CD4-positive, alpha-beta T cell (primary cell): ENCODE results near the gene FAM3B. TPM values are rescaled to one million over a fixed set of nuclear protein-coding genes. Genes with fewer than 3 reads are reported as not detected.

Source experiments
- ATAC-seq: fragments of 200-7000 bp; cut with Tn5 transposase; one replicate; pipeline ENCODE4 v1.10.0; 2022; ENCODE audit warnings: mild to moderate bottlenecking; ENCODE audit not compliant: poor library complexity
- CTCF ChIA-PET: fragments of 350-600 bp; sonication (Branson Sonifier 250); formaldehyde crosslinking; loops from one replicate; lab custom pipeline; 2021; ENCODE audit warnings: antibody characterized with exemption, inconsistent platforms; lab: Charles Lee
- POLR2A ChIA-PET: fragments of 350-600 bp; sonication (Branson Sonifier 250); formaldehyde crosslinking; loops from one replicate; lab custom pipeline; 2021; ENCODE audit warnings: antibody characterized with exemption, inconsistent platforms; lab: Charles Lee
- DNase-seq, 14 experiments: peaks; one replicate each; pipeline ENCODE4 v3.0.0-alpha.2; 2013 to 2020; ENCODE audit warnings: mixed read lengths in 2 of 14
- H3K27ac ChIP-seq, 2 donors: one replicate each; pipeline versions ENCODE4 v1.5.1 to v1.7.0; 2013; ENCODE audit warnings: low read length in 2 of 2, low read depth in 1 of 2, mild to moderate bottlenecking in 1 of 2
- H3K27me3 ChIP-seq, 2 experiments: 1 replicate in 1 of 2; 2 replicates in 1 of 2; pipeline versions ENCODE4 v1.6.1 to v1.7.0; 2013; ENCODE audit warnings: low read length in 2 of 2, control low read depth in 1 of 2, mild to moderate bottlenecking in 1 of 2, moderate library complexity in 1 of 2; ENCODE audit not compliant: insufficient read depth in 2 of 2, control insufficient read depth in 1 of 2
- H3K36me3 ChIP-seq: one replicate; pipeline ENCODE4 v1.6.1; 2013; ENCODE audit warnings: low read length, control low read depth; ENCODE audit not compliant: insufficient read depth
- H3K4me1 ChIP-seq: one replicate; pipeline ENCODE4 v1.6.1; 2013; ENCODE audit warnings: low read length, control low read depth; ENCODE audit not compliant: insufficient read depth
- H3K4me3 ChIP-seq: one replicate; pipeline ENCODE4 v1.5.1; 2013; ENCODE audit warnings: mild to moderate bottlenecking, low read length, moderate library complexity
- H3K9me3 ChIP-seq, 2 experiments: 1 replicate in 1 of 2; 2 replicates in 1 of 2; pipeline versions ENCODE4 v1.6.1 to v1.7.0; 2013; ENCODE audit warnings: low read length in 2 of 2, mild to moderate bottlenecking in 2 of 2, control low read depth in 1 of 2, moderate library complexity in 1 of 2; ENCODE audit not compliant: control insufficient read depth in 1 of 2, insufficient read depth in 1 of 2
- H3K27ac Mint-ChIP-seq: one replicate; pipeline ENCODE4 v1.8.0; 2020; ENCODE audit warnings: mixed read lengths
- H3K27me3 Mint-ChIP-seq: one replicate; pipeline ENCODE4 v1.8.0; 2021; ENCODE audit warnings: mixed read lengths
- H3K36me3 Mint-ChIP-seq: one replicate; pipeline ENCODE4 v1.8.0; 2021; ENCODE audit warnings: low read depth, mixed read lengths
- H3K4me1 Mint-ChIP-seq: one replicate; pipeline ENCODE4 v1.8.0; 2021; ENCODE audit warnings: low read depth, mixed read lengths
- H3K4me3 Mint-ChIP-seq: one replicate; pipeline ENCODE4 v1.8.0; 2020; ENCODE audit warnings: mild to moderate bottlenecking, mixed read lengths
- H3K9me3 Mint-ChIP-seq: one replicate; pipeline ENCODE4 v1.8.0; 2020; ENCODE audit warnings: mixed read lengths
- intact Hi-C, 2 experiments: fragments of 100-400 bp; cut with DNase I in 1 of 2; cut with micrococcal nuclease in 1 of 2; formaldehyde crosslinking; loops; one replicate each; pipeline versions ENCODE4 v1.15.1 to v1.9.0; 2023 to 2025; cut with DNase I, micrococcal nuclease
- total RNA-seq, 174 experiments: library from RNA in 2 of 174; stranded (reverse) in 2 of 174; gene quantifications; one replicate each; pipeline ENCODE4 v1.2.3 and lab custom pipeline; 2021 to 2026
- TF ChIP-seq, protein P1 (sequence below): fragments of 200-600 bp; IDR thresholded peaks from one replicate; pipeline ENCODE4 v1.8.0; 2022; ENCODE audit warnings: antibody characterized with exemption, mild to moderate bottlenecking

The FAM3B gene
- total RNA-seq, 2 experiments from 2014 or later = not detected

GRCh38 chr21:41290106-41290799, 26.3 kb upstream of the FAM3B start:
- Mint-ChIP-seq H3K27me3 (peaks cover 32% of the 10 kb centered on the region), H3K27ac (no peak overlapping the region), H3K4me3 (no peak overlapping the region), H3K36me3 (no peaks in the 10 kb centered on the region), H3K4me1 (peaks cover 11% of the 10 kb centered on the region), H3K9me3 (no peaks in the 10 kb centered on the region)
- peaks cover 5% of the 10 kb centered on the region for H3K4me1 ChIP-seq
- H3K36me3 ChIP-seq = no peaks in the 10 kb centered on the region
- ChIA-PET POLR2A (no interaction called here), CTCF (no interaction called here)
- DNase-seq (no peak), ATAC-seq (no peak)
- H3K27ac ChIP-seq = no peak overlapping the region
- TF ChIP-seq, protein P1, sequence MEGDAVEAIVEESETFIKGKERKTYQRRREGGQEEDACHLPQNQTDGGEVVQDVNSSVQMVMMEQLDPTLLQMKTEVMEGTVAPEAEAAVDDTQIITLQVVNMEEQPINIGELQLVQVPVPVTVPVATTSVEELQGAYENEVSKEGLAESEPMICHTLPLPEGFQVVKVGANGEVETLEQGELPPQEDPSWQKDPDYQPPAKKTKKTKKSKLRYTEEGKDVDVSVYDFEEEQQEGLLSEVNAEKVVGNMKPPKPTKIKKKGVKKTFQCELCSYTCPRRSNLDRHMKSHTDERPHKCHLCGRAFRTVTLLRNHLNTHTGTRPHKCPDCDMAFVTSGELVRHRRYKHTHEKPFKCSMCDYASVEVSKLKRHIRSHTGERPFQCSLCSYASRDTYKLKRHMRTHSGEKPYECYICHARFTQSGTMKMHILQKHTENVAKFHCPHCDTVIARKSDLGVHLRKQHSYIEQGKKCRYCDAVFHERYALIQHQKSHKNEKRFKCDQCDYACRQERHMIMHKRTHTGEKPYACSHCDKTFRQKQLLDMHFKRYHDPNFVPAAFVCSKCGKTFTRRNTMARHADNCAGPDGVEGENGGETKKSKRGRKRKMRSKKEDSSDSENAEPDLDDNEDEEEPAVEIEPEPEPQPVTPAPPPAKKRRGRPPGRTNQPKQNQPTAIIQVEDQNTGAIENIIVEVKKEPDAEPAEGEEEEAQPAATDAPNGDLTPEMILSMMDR = no peak
- intact Hi-C loops = no loop called here
- H3K9me3 ChIP-seq = no peaks in the 10 kb centered on the region
- H3K4me3 ChIP-seq = no peak overlapping the region
- H3K27me3 ChIP-seq = peaks cover 0 to 5% of the 10 kb centered on the region in 2 experiments

DNA sequence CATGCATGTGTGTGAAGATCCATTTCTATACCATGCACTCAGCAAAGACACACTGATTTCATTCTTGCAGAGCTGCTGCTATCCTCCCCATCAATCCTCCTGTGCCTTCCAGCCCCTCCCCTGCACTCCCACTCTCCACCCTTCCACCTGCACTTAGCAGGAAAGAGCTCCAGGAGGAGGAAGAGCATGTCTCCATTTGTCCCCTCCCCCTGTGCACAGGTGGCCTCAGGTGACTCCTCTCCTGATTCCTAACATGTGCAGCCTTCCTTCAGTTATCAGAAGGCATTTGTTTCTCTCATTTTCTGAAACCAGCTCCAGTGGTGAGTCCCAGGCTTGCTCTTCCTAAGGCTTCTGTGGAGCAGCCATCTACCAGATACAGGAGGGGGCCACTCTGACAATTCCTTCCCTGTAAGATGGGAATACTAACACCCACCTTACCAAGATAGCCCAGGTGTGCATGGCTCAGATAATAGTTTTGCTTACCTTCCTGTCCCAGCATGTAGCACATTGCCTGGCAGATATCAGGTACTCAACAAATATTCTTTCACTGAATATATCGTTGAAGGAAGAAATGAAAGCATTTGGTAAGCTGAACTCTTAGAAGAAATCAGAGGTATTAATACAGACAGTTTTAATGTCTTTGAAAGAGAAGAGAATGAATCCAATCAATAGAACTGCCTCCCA, 21.9 kb upstream of the FAM3B start:
- TF ChIP-seq, protein P1 = no peak
- DNase-seq = no peak
- Mint-ChIP-seq H3K9me3 (peaks cover 3% of the 10 kb centered on the region), H3K27ac (no peak overlapping the region), H3K4me1 (peaks cover 11% of the 10 kb centered on the region), H3K4me3 (no peak overlapping the region), H3K27me3 (peaks cover 63% of the 10 kb centered on the region), H3K36me3 (no peaks in the 10 kb centered on the region)
- no peak overlapping the region for H3K27ac ChIP-seq
- no peaks in the 10 kb centered on the region for H3K9me3 ChIP-seq
- POLR2A ChIA-PET = no interaction called here
- intact Hi-C loops = no loop called here
- H3K4me3 ChIP-seq = no peak overlapping the region
- CTCF ChIA-PET = no interaction called here
- peaks cover 5% of the 10 kb centered on the region for H3K4me1 ChIP-seq
- no peak for ATAC-seq
- no peaks in the 10 kb centered on the region for H3K36me3 ChIP-seq
- H3K27me3 ChIP-seq = peaks cover 4 to 8% of the 10 kb centered on the region in 2 experiments

DNA sequence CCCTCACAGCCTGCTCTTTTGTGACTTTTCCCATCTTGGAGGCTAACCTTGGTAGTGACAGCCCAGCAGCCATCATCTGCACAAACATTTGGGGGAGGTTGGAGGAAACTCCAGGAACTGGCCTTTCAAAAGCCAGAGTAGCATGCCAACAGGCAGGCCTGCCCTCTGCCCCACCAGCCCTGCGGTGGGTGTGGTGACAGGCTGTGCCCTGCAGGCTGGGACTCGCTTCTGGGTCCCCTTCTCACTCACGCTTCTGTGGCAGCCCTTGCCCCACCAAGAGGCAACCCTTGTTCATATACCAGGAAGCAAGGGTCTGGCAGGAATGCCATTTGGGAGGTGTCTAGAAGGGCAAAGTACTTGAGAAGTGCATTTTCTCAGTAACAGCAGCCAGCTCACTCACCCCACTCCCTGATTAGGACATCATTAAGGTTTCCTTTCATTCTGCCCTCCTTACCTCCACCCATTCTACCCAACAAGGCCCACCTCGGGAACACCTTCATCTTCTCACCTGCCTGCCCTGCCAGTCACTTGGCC, 20.8 kb upstream of the FAM3B start:
- Mint-ChIP-seq H3K36me3 (no peaks in the 10 kb centered on the region), H3K27ac (no peak overlapping the region), H3K9me3 (peaks cover 3% of the 10 kb centered on the region), H3K4me1 (peaks cover 11% of the 10 kb centered on the region), H3K27me3 (peaks cover 63% of the 10 kb centered on the region), H3K4me3 (no peak overlapping the region)
- TF ChIP-seq, protein P1 = no peak
- peaks cover 4 to 8% of the 10 kb centered on the region in 2 experiments for H3K27me3 ChIP-seq
- no peak for ATAC-seq
- peaks cover 5% of the 10 kb centered on the region for H3K4me1 ChIP-seq
- POLR2A ChIA-PET = no interaction called here
- no peaks in the 10 kb centered on the region for H3K9me3 ChIP-seq
- CTCF ChIA-PET = no interaction called here
- H3K27ac ChIP-seq = no peak overlapping the region
- intact Hi-C loops = no loop called here
- no peak for DNase-seq
- H3K4me3 ChIP-seq = no peak overlapping the region
- no peaks in the 10 kb centered on the region for H3K36me3 ChIP-seq
